ENCODE data around the gene TCEA2.

- no peak for TF ChIP-seq CTCF (IDR thresholded peaks at IDR 0.05; ENCODE audit: low read length)
- no peak for TF ChIP-seq EZH2 (optimal IDR thresholded peaks at IDR 0.05; ENCODE audit: low read depth, low read length)
- no peak for TF ChIP-seq EZH2phosphoT487 (IDR thresholded peaks at IDR 0.05; ENCODE audit: low read length)
Measured at GRCh38 chr20:64068386-64069208, 5.6 kb downstream of the TCEA2 start.

Data from MM.1S (cell line).